ENCODE data around the gene MOCS1.

GRCh38 chr6:39873439-39873838 lies 60.8 kb downstream of the MOCS1 start:
- TF ChIP-seq CTCF (IDR thresholded peaks at IDR 0.05): no peak
- TF ChIP-seq POLR2A (IDR thresholded peaks at IDR 0.05): no peak

Data from thyroid gland (tissue), 4 donors.